GM12892 (cell line): Measurements from ENCODE around the gene TCEANC2.

Experiments
- POLR2A ChIP-seq: IDR thresholded peaks from 2 replicates; pipeline ENCODE4 v1.6.1; 2011; ENCODE audit warnings: low read depth, low read length, control low read depth
- TAF1 ChIP-seq: IDR thresholded peaks from 2 replicates; pipeline ENCODE4 v1.6.1; 2011; ENCODE audit warnings: low read depth, mild to moderate bottlenecking, control low read depth, low read length, borderline replicate concordance

GRCh38 chr1:54054438-54054749 lies 986 bp downstream of the TCEANC2 start:
- TF ChIP-seq TAF1 = no peak
- TF ChIP-seq POLR2A = no peak
